ENCODE measurements around the gene CALY. TPM values are rescaled to one million over a fixed set of nuclear protein-coding genes. Genes with fewer than 3 reads are reported as not detected.

Gene CALY
- total RNA-seq, 2 donors from 2014 or later = 9.4 TPM; not detected in 1

- TF ChIP-seq POLR2AphosphoS5 (IDR thresholded peaks at IDR 0.05) = no peak
- TF ChIP-seq POLR2A (IDR thresholded peaks at IDR 0.05) = no peak
- TF ChIP-seq CTCF (IDR thresholded peaks at IDR 0.05) = no peak
- no peak for DNase-seq (ENCODE audit: low spot score)
- no peaks in the 10 kb centered on the region for H3K27me3 ChIP-seq (replicated peaks; ENCODE audit: insufficient read depth)
- H3K36me3 ChIP-seq = peaks cover 19 to 40% of the 10 kb centered on the region in 2 donors
- intact Hi-C loops (cut with DNase I) = no loop called here
- WGBS = 92% methylated on average over 46 of the region's 46 CpGs
- no peak overlapping the region for H3K4me3 ChIP-seq
- H3K9me3 ChIP-seq = no peaks in the 10 kb centered on the region
- no peaks in the 10 kb centered on the region for H3K4me1 ChIP-seq (replicated peaks)
- no peak overlapping the region for H3K27ac ChIP-seq
Measured at GRCh38 chr10:133287832-133288500, 48.7 kb downstream of the CALY start.

- DNase-seq (ENCODE audit: low spot score) = no peak
- 91% methylated on average over 18 of the region's 18 CpGs for WGBS
- Histone ChIP-seq H3K4me3 (no peak overlapping the region), H3K36me3 (peaks cover 15 to 54% of the 10 kb centered on the region in 2 donors), H3K9me3 (no peaks in the 10 kb centered on the region), H3K27me3 (replicated peaks; ENCODE audit: insufficient read depth) (no peaks in the 10 kb centered on the region), H3K4me1 (replicated peaks) (no peaks in the 10 kb centered on the region), H3K27ac (no peak overlapping the region)
- intact Hi-C loops (cut with DNase I) = no loop called here
- TF ChIP-seq CTCF (IDR thresholded peaks at IDR 0.05) (no peak), POLR2A (IDR thresholded peaks at IDR 0.05) (no peak), POLR2AphosphoS5 (IDR thresholded peaks at IDR 0.05) (no peak)
Measured at GRCh38 chr10:133286366-133286765, 50.3 kb downstream of the CALY start.

- H3K27ac ChIP-seq = no peak overlapping the region
- intact Hi-C loops (cut with DNase I) = no loop called here
- WGBS = 94% methylated on average over 36 of the region's 36 CpGs
- TF ChIP-seq CTCF (IDR thresholded peaks at IDR 0.05) (no peak), POLR2AphosphoS5 (IDR thresholded peaks at IDR 0.05) (no peak), POLR2A (IDR thresholded peaks at IDR 0.05) (no peak)
- H3K4me1 ChIP-seq (replicated peaks) = no peaks in the 10 kb centered on the region
- no peaks in the 10 kb centered on the region for H3K9me3 ChIP-seq
- H3K36me3 ChIP-seq = peaks cover 17 to 54% of the 10 kb centered on the region in 2 donors
- H3K4me3 ChIP-seq = no peak overlapping the region
- no peak for DNase-seq (ENCODE audit: low spot score)
- H3K27me3 ChIP-seq (replicated peaks; ENCODE audit: insufficient read depth) = no peaks in the 10 kb centered on the region
Measured at GRCh38 chr10:133285217-133285616, 51.5 kb downstream of the CALY start.

- Histone ChIP-seq H3K36me3 (peaks cover 16 to 54% of the 10 kb centered on the region in 2 donors), H3K27ac (no peak overlapping the region), H3K27me3 (replicated peaks; ENCODE audit: insufficient read depth) (no peaks in the 10 kb centered on the region), H3K4me1 (replicated peaks) (no peaks in the 10 kb centered on the region), H3K4me3 (no peak overlapping the region), H3K9me3 (no peaks in the 10 kb centered on the region)
- 95% methylated on average over 24 of the region's 24 CpGs for WGBS
- no peak for DNase-seq (ENCODE audit: low spot score)
- TF ChIP-seq POLR2A (IDR thresholded peaks at IDR 0.05) = no peak
- TF ChIP-seq CTCF (IDR thresholded peaks at IDR 0.05) = no peak
- no peak for TF ChIP-seq POLR2AphosphoS5 (IDR thresholded peaks at IDR 0.05)
- intact Hi-C loops (cut with DNase I) = no loop called here
Measured at GRCh38 chr10:133283931-133284330, 52.8 kb downstream of the CALY start.

GRCh38 chr10:133282846-133283390 is 53.8 kb downstream of the CALY start:
- Histone ChIP-seq H3K27me3 (replicated peaks; ENCODE audit: insufficient read depth) (no peaks in the 10 kb centered on the region), H3K27ac (no peak overlapping the region), H3K4me1 (replicated peaks) (peaks cover 5% of the 10 kb centered on the region), H3K9me3 (no peaks in the 10 kb centered on the region), H3K36me3 (peaks cover 12 to 44% of the 10 kb centered on the region in 2 donors), H3K4me3 (no peak overlapping the region)
- TF ChIP-seq POLR2AphosphoS5 (IDR thresholded peaks at IDR 0.05) = no peak
- TF ChIP-seq POLR2A (IDR thresholded peaks at IDR 0.05) = no peak
- no peak for TF ChIP-seq CTCF (IDR thresholded peaks at IDR 0.05)
- DNase-seq (ENCODE audit: low spot score) = no peak
- intact Hi-C loops (cut with DNase I) = no loop called here
- 88% methylated on average over 24 of the region's 24 CpGs for WGBS
